ENCODE data around the gene LALBA. TPM values are rescaled to one million over a fixed set of nuclear protein-coding genes. Genes with fewer than 3 reads are reported as not detected.
"Not testable (repeated sequence)": the region's sequence is repeated elsewhere in the genome, so short reads cannot be mapped to it uniquely, and the experiment has no call there.

LALBA gene
- total RNA-seq: not detected
- long read RNA-seq: 0 reads

DNA sequence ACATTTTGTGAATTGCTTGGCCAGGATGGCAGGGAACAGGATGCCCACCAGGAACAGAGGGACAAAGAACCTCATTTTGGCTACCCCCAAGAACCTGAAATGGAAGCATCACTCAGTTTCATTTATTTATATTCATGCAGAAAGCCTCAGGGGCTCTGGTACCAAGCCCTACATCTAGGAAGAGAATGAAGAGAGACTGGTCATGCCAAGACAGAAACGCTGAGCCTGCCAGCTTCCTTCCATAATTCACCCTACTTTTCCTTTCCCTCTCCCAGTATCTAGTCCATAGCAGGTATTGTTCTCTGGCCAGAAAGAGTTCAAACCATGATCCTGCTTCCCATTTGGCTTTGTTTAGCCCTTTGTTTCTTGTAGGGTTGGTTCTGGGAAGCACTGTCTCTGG, at the start of gene LALBA:
TSS of gene LALBA (minus strand) at position 101 of the 400 bp plus-strand sequence. CDS start at position 75, 26 bp downstream.
- ATAC-seq: no peak
- intact Hi-C loops (cut with DNase I): no loop called here
- no peak for DNase-seq (ENCODE audit: missing footprints)

DNA sequence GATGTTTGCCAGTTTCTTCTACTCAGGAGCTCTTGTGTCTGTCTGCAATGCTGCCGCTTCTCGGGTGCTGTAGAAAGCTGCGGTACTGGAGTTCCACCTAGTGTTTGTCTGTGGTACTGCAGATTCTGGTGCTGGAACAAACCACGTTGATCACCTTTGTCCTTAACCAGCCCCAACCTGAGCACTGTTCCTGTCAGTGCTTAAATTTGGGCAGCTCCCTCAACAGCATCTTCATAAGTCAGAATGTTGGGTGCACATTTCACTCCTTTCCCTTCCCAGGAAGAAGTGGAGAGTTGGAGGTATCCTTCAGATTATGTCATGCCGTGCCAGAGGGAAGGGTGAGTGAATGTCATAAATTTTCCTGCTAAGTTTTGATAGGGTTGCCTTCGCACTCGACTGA, 48.7 kb upstream of the LALBA start:
- ATAC-seq (peak; percentile 59), DNase-seq (ENCODE audit: missing footprints) (no peak)
- intact Hi-C loops (cut with DNase I): no loop called here

DNA sequence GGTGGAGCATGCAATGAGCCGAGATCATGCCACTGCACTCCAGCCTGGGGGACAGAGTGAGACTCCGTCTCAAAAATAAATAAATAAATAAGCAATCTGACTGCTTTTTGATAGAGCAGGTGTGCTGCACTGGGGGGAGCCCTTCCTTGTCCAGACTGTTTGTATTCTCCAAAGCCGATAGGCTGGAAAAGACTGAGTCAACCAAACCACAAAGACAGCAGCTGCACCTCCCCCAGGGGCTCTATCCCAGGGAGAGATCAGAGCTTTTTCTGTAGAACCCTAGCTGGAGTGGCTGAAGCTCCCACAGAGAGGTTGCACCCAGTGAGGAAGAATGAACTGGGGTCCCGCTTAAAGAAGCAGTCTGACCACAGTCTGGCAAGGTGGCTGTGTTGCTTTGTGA, 45.8 kb upstream of the LALBA start:
- ATAC-seq (no peak), DNase-seq (ENCODE audit: missing footprints) (no peak)
- intact Hi-C loops (cut with DNase I): no loop called here

DNA sequence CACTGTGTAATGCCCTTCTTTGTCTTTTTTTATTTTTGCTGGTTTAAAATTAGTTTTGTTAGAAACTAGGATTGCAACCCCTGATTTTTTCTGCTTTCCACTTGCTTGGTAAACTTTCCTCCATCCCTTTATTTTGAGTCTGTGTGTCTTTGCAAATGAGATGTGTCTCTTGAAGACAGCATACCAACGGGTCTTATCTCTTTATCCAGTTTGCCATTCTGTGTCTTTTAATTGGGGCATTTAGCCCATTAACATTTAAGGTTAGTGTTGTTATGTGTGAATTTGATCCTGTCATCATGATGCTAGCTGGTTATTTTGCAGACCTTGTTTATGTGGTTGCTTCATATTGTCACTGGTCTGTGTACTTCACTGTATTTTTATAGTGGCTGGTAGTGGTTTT, 43.5 kb upstream of the LALBA start:
- ATAC-seq (no peak), DNase-seq (ENCODE audit: missing footprints) (no peak)
- intact Hi-C loops (cut with DNase I): no loop called here

DNA sequence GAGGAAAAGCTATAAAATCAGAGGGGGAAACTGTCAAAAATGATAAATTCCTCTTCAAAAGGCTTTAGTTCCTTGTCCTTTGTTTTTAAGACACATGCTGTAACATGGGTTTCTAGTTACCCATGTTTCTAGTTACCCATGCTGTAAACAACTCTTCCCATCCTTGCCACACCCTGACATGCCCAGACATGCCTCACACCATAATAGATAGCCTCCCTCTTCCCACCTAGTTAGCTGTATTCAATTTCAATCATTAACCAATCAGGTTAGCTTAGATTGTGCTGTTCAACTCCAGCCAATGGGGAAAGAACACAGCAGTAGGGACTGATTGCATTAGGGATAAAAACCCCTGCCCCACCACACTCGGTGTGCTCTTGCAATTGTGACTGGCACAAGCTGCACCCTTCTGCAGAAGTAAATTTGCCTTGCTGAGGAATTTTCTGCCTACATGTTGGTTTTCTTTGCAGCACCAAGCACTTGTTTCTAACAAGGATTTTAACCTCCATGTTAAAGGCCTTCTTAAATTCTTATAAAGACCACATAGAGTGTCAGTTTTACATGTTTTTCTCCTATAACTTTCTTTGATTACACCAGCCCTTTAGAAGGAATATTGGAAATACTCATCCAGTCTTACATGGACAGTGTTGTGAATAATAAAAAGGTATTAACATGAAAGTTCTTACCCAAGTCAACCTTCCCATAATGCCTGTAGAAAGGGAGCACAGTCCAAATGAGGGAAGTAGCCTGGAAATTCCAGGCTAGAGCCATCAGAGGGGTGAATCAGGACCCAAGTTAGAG, 32.5 kb upstream of the LALBA start:
- DNase-seq (ENCODE audit: missing footprints) (no peak), ATAC-seq (no peak)
- intact Hi-C loops (cut with DNase I): no loop called here

DNA sequence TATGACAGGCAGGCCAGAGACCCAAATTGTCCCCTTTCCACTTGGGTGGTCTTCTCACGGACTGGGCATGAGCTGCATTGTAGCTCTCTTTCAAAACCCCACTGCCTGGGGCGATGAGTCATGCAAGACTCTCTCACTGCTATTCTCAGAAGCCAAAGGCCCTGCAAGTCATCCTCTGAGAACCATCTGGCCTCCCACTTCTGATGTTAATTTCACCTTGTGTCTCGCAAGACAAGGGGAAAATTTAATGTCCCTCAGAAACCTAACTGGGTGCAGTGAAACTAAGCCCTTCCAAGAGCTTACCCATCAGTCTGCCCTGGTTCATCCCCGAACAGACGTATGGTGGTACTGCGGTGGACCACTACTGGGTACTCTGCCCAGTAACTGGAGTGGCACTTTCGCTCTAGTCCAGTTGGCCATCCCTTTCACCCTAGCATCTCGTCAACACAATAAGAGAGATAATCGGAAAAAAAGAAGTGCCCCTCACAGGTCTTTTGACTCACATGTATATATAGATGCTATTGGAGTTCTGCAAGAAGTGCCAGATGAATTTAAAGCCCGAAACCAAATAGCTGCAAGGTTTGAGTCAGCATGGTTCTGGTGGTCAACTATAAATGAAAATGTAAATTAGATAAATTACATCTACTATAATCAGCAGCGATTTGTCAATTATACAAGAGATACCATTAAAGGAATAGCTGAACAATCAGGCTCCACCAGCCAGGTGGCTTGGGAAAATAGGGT, 31.3 kb upstream of the LALBA start:
- DNase-seq (ENCODE audit: missing footprints) (no peak), ATAC-seq (no peak)
- intact Hi-C loops (cut with DNase I): no loop called here

DNA sequence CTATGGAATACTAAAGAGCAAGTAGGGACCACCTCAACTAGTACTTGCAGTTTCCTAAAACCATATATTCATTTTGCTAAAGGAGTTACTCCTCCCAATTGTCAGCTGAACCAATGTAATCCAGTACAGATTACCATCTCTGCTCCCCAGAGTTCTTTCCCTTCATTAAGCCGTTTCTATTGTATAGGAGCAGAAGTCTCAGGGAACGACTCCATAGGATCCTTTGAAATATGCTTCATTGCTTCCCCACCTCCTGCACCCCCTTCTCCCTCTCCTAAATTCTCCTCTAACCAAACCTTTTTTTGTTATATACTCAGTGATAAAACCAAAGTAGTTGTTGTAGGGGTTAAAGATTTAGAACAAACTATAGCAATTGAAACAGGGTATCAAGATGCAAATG, 30.7 kb upstream of the LALBA start:
- ATAC-seq (no peak), DNase-seq (ENCODE audit: missing footprints) (no peak)
- intact Hi-C loops (cut with DNase I): no loop called here

DNA sequence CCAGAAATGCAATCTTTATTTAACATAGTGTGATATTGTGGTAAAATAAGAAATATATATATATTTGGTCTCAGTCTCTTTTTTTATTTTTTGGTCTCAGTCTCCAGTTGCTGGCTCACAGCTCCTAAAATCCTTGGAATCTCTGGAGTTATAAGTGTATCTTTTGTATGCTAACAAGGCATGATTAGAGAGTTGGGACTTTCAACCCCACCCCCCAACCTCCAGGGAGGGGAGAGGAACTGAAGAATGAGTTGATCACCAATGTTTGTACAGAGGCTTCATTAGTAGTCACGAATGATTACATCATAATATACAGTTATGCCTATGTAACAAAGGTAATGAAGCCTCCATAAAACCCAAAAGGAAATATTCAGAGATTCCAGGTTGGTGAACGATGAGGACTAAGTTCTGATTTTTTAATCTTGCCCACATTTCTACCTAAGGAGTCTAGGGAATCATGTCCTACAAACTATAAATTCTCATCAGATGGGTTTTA, 22.8 kb upstream of the LALBA start:
- no peak for ATAC-seq
- intact Hi-C loops (cut with DNase I): no loop called here

DNA sequence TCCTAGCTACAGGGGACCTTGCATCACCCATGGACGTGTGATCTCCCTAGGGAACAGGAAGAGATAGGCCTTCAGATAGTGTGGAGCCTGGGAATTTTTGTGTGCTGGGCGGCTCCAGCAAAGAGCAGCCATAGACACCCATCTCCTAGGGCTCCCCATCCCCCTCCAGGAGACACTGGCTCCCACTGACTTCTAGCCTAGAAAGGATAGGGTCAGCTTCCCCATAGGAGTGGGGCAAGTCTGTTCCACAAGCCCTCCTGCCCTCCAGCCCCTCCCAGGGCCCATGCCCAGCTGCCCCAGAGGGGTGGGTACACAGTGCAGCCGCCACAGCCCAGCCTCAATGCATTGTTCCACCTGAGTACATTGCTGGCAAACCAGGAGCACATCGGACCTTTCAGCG, 16.5 kb upstream of the LALBA start:
- intact Hi-C loops (cut with DNase I): no loop called here
- DNase-seq (ENCODE audit: missing footprints) (no peak), ATAC-seq (no peak)

More for the DNA sequence above, 22.8 kb upstream of the LALBA start:
- no peak for DNase-seq (ENCODE audit: missing footprints)

DNA sequence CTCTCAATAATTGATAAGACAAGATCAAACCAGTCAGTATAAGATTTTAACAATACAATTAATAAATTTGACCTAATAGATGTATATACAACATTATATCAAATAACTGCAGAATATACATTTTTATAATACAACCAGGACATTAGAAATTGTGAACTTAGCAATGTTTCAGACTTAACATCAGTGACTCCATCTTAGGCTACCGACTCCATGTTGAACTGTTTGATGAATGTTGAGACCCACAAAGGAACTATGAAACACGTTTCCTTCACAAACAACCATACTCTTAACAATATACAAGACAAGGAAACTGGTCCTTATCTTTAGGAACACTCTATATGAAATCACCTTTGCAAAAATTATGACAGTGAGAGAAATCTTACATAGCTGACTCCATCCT, 13.9 kb upstream of the LALBA start:
- DNase-seq (ENCODE audit: missing footprints) (no peak), ATAC-seq (no peak)
- intact Hi-C loops (cut with DNase I): no loop called here

DNA sequence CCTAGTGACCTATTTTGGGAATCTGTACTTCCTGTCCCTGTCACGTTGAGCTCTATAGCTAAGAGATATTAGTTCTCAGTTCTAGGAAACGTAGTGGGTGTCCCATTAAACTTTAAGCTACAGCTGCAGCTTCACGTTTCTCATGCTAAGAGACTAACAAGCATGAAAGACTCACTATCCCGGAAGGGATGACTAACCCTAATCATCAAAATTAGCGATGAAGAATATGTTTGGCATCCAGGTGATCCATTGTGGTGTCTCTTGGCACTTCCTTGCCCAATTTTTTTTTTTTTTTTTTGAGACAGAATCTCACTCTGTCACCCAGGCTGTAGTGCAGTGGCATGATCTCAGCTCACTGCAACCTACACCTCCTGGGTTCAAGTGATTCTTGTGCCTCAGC, 11.0 kb upstream of the LALBA start:
- DNase-seq (ENCODE audit: missing footprints) (no peak), ATAC-seq (no peak)
- intact Hi-C loops (cut with DNase I): no loop called here

DNA sequence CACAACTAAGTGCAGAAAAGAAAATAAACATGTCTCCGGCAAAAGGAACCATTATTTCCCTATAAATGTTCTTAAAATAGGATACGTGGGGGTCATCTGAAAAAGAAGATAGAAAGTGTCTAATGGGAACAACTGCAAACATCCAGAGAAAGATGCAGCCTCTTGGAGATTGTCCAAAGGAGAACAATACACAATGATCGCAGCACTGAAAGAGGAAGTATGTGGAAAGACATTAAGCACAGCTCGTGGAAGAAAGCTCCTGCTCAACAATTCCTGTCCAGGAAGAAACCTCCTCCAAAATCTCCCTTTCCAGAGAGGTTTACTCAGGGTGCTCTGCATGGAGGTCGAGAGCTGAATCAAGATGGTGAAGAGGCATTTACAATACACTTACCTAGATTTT, 2.5 kb upstream of the LALBA start:
- DNase-seq (ENCODE audit: missing footprints): no peak
- intact Hi-C loops (cut with DNase I): no loop called here
- no peak for ATAC-seq

DNA sequence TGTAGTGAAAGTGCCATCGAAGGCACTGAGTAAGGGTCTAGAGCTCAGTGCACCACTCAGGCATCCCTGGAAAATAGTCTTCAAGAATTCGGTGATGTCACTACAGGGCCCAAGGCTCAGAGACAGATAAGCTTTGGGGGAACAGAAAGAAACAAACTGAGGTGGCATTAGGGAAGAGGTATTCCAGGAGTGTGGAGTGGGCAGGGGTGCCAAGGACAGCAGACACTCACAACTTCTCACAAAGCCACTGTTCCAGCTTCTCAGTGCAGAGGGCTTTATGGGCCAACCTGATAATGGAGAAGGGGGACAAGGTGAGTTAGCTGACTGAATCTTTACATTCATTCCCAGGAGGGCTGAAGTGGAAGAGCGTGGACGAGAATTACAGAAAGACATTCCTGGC, 2.1 kb downstream of the LALBA start:
- DNase-seq (ENCODE audit: missing footprints): no peak
- ATAC-seq: no peak
- intact Hi-C loops (cut with DNase I): no loop called here

DNA sequence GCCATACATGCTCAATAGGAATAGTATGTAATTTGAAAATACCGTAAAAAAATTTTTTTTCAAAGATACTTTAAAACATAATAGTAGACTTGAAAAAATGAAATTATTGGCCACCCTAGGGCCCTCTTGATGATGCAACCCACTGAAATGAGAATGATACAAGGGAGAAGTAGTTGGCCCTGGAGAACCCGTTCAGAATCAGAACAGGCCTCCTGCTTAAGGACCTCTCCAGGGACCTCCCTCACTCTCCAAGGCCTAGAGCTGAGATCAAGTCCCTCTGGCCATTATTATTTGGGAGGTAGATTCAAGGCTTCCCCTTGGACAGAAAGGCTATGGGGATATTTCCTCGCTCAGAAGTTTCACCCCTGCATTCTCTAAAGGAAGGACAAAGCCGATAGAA, 11.9 kb downstream of the LALBA start:
- ATAC-seq (no peak), DNase-seq (ENCODE audit: missing footprints) (no peak)
- intact Hi-C loops (cut with DNase I): no loop called here

DNA sequence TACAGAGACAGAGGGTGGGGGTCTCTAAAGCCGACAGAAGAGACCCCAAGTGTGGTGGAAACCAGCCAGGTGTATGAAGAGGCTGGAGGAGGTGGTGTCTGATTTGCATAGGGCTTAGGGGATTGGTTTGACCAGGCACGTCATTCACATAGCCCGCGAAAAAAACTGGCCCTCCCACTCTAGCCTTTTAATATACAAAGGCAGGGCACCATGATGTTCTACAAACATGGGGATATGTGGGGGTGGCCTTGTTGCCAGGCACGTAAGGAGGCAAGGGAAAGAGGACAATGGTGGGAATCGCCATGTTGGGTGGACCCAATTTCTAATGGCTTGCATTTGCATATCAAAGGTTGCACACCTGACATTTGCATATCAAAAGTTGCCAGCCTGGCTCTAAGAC, 13.2 kb downstream of the LALBA start:
- DNase-seq (ENCODE audit: missing footprints): no peak
- ATAC-seq: no peak
- intact Hi-C loops (cut with DNase I): no loop called here

DNA sequence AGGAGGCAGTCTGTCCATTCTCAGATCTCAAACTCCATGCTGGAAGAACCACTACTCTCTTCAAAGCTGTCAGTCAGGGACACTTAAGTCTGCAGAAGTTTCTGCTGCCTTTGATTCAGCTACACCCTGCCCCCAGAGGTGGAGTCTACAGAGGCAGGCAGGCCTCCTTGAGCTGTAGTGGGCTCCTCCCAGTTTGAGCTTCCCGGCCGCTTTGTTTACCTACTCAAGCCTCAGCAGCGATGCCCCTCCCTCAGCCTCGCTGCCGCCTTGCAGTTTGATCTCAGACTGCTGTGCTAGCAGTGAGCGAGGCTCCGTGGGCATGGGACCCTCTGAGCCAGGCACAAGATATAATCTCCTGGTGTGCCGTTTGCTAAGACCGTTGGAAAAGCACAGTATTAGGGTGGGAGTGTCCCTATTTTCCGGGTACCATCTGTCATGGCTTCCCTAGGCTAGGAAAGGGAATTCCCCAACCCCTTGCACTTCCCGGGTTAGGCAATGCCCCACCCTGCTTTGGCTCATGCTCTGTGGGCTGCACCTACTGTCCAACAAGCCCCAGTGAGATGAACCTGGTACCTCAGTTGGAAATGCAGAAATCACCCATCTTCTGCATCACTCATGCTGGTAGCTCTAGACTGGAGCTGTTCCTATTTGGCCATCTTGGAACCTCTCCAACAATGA, 16.0 kb downstream of the LALBA start:
- DNase-seq (ENCODE audit: missing footprints); intact Hi-C loops (cut with DNase I); ATAC-seq: not testable (repeated sequence)

DNA sequence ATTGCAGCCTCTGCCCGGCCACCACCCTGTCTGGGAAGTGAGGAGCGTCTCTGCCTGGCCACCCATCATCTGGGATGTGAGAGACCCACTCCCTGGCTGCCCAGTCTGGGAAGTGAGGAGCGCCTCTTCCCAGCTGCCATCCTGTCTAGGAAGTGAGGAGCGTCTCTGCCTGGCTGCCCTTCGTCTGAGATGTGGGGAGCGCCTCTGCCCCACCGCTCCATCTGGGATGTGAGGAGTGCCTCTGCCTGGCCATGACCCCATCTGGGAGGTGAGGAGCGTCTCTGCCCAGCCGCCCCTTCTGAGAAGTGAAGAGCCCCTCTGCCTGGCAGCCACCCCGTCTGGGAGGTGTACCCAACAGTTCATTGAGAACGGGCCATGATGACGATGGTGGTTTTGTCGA, 18.2 kb downstream of the LALBA start:
- intact Hi-C loops (cut with DNase I); DNase-seq (ENCODE audit: missing footprints); ATAC-seq: not testable (repeated sequence)

DNA sequence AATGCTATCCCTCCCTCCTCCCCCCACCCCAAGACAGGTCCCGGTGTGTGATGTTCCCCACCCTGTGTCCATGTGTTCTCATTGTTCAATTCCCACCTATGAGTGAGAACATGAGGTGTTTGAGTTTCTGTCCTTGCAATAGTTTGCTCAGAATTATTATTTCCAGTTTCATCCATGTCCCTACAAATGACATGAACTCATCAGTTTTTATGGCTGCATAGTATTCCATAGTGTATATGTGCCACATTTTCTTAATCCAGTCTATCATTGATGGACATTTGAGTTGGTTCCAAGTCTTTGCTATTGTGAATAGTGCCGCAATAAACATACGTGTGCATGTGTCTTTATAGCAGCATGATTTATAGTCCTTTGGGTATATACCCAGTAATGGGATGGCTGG, 22.8 kb downstream of the LALBA start:
- intact Hi-C loops (cut with DNase I); ATAC-seq; DNase-seq (ENCODE audit: missing footprints): not testable (repeated sequence)

DNA sequence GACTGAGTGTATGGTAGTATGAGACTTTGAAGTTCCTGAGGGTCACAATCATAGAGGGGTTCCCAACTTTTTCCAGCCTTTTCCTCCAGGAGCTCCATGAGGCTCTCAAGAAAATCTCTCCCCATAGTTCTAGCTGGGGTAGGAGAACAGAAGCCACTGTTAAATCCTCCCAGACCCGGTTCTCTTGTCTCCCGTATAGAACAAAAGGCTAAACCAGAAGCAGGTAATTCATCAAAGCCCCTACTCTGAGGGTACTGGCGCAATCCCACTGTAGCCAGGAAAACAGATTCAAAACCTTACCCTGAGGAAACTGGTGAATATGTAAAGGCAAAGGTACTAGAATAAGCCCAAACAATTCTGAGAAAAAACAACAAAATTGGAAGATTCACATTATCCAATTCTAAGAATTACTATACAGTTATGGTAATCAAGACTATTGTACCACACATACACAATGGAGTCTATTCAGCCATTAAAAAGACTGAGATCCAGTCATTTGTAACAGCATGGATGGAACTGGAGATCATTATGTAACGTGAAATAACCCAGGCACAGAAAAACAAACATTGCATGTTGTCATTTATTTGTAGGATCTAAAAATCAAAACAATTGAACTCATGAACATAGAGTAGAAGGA, 23.9 kb downstream of the LALBA start:
- intact Hi-C loops (cut with DNase I): no loop called here
- no peak for DNase-seq (ENCODE audit: missing footprints)
- ATAC-seq: no peak
